ENCODE results near the gene SMC3. TPM values are rescaled to one million over a fixed set of nuclear protein-coding genes. Genes with fewer than 3 reads are reported as not detected.
A peak's percentile ranks its signal among the peaks of the same experiment; 100 is the strongest.

SMC3 gene
- polyA plus RNA-seq, 1 of the 3 experiments (the other 2 are of a cell fraction): 10.1 TPM

DNA sequence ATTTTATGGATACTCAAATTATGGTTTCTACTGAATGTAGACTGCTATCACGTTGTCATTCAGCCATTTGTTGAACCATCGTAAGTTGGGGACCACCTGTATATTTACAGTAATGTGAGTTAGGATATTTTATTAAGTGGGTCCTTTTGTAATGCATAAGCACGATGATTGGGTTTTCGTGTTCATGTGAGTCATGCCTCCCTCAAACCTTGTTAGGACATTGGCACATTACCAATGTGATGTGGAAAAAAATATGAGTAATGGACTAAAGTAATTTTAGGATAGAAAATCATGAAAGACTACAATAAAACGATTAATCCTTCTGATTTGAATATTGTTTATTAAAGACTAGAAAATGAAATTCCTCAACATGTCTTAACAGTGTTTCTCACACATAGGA is 8.7 kb downstream of the SMC3 start:
- H3K9ac ChIP-seq: no peak overlapping the region
- no peak overlapping the region for H3K4me2 ChIP-seq
- H3F3A ChIP-seq (replicated peaks; ENCODE audit: insufficient read depth): peaks cover 7% of the 10 kb centered on the region
- H3K27me3 ChIP-seq (ENCODE audit: insufficient read depth): no peaks in the 10 kb centered on the region
- DNase-seq: no peak
- H3K4me1 ChIP-seq (ENCODE audit: control insufficient read depth in 1 of 2, insufficient read depth in 2 of 2, low read depth in 1 of 2, low read length in 1 of 2): peaks cover 3 to 9% of the 10 kb centered on the region in 2 experiments; a peak in 3 of 4 replicates
- H3K79me2 ChIP-seq (ENCODE audit: insufficient read depth): peaks cover 72% of the 10 kb centered on the region
- TF ChIP-seq RAD21 (IDR thresholded peaks at IDR 0.05; ENCODE audit: low read length): no peak
- no peak for TF ChIP-seq GABPA (IDR thresholded peaks at IDR 0.05; ENCODE audit: low read depth)
- TF ChIP-seq CTCF (IDR thresholded peaks at IDR 0.05): no peak
- peak; percentile 50; the same call in 1 of the 2 replicates for TF ChIP-seq NFIC (IDR thresholded peaks at IDR 0.05; ENCODE audit: borderline replicate concordance)
- TF ChIP-seq, protein P1, sequence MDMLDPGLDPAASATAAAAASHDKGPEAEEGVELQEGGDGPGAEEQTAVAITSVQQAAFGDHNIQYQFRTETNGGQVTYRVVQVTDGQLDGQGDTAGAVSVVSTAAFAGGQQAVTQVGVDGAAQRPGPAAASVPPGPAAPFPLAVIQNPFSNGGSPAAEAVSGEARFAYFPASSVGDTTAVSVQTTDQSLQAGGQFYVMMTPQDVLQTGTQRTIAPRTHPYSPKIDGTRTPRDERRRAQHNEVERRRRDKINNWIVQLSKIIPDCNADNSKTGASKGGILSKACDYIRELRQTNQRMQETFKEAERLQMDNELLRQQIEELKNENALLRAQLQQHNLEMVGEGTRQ (IDR thresholded peaks at IDR 0.05; ENCODE audit: borderline replicate concordance, low read depth, low read length): no peak
- peak; percentile 48; the same call in 1 of the 2 replicates for TF ChIP-seq FOSL2 (IDR thresholded peaks at IDR 0.05; ENCODE audit: borderline replicate concordance, low read depth)
- no peak for TF ChIP-seq MXI1 (IDR thresholded peaks at IDR 0.05; ENCODE audit: low read depth, low read length)
- TF ChIP-seq RFX5 (IDR thresholded peaks at IDR 0.05; ENCODE audit: low read length): no peak
- 46% methylated on average over 5 of the region's 5 CpGs for WGBS (ENCODE audit: low lambda C conversion rate)
- no peak overlapping the region for H3K4me3 ChIP-seq (ENCODE audit: low read depth in 2 of 2, low read length in 1 of 2)
- peak overlapping the region in 1 of 2 experiments; percentile 34; a peak in 2 of 4 replicates for H3K27ac ChIP-seq (ENCODE audit: low read depth in 2 of 2, low read length in 1 of 2)
- H3K36me3 ChIP-seq (replicated peaks in 1 of 2; ENCODE audit: control insufficient read depth in 1 of 2, insufficient read depth in 2 of 2, low read length in 1 of 2): peaks cover 60 to 78% of the 10 kb centered on the region in 2 experiments
- peaks cover 6% of the 10 kb centered on the region; the same call in 1 of the 2 replicates for H4K20me1 ChIP-seq (ENCODE audit: insufficient read depth)
- POLR2A ChIA-PET: no interaction called here
- H3K9me2 ChIP-seq: no peaks in the 10 kb centered on the region
- no peaks in the 10 kb centered on the region for H3K9me3 ChIP-seq
- H2AFZ ChIP-seq (ENCODE audit: low read depth): no peak overlapping the region
- CTCF ChIA-PET: no interaction called here

- Histone ChIP-seq H3K9me2 (no peaks in the 10 kb centered on the region), H3K27ac (ENCODE audit: low read depth in 2 of 2, low read length in 1 of 2) (peak overlapping the region in 1 of 2 experiments; percentile 34; a peak in 1 of 4 replicates), H4K20me1 (ENCODE audit: insufficient read depth) (0 out of 2 replicates have a peak, but pooled peaks cover 6% of the 10 kb centered on the region), H3K9ac (no peak overlapping the region), H3F3A (replicated peaks; ENCODE audit: insufficient read depth) (peaks cover 7% of the 10 kb centered on the region), H3K79me2 (ENCODE audit: insufficient read depth) (peaks cover 65% of the 10 kb centered on the region), H2AFZ (ENCODE audit: low read depth) (no peak overlapping the region), H3K4me1 (ENCODE audit: control insufficient read depth in 1 of 2, insufficient read depth in 2 of 2, low read depth in 1 of 2, low read length in 1 of 2) (peaks cover 3 to 9% of the 10 kb centered on the region in 2 experiments; a peak in 3 of 4 replicates), H3K4me3 (ENCODE audit: low read depth in 2 of 2, low read length in 1 of 2) (no peak overlapping the region), H3K4me2 (no peak overlapping the region), H3K36me3 (replicated peaks in 1 of 2; ENCODE audit: control insufficient read depth in 1 of 2, insufficient read depth in 2 of 2, low read length in 1 of 2) (peaks cover 68 to 82% of the 10 kb centered on the region in 2 experiments), H3K9me3 (no peaks in the 10 kb centered on the region), H3K27me3 (ENCODE audit: insufficient read depth) (no peaks in the 10 kb centered on the region)
- no peak for DNase-seq
- 80% methylated on average over 3 of the region's 3 CpGs for WGBS (ENCODE audit: low lambda C conversion rate)
- TF ChIP-seq RAD21 (IDR thresholded peaks at IDR 0.05; ENCODE audit: low read length) (no peak), RCOR1 (IDR thresholded peaks at IDR 0.05; ENCODE audit: low read length) (no peak), RXRA (IDR thresholded peaks at IDR 0.05; ENCODE audit: borderline replicate concordance, low read depth) (no peak), SIN3A (IDR thresholded peaks at IDR 0.05; ENCODE audit: borderline replicate concordance, low read depth, low read length) (no peak), REST (IDR thresholded peaks at IDR 0.05; ENCODE audit: low read depth, low read length) (no peak), YY1 (IDR thresholded peaks at IDR 0.05; ENCODE audit: low read depth) (no peak), ZBTB33 (IDR thresholded peaks at IDR 0.05; ENCODE audit: borderline replicate concordance, low read depth) (no peak), GABPA (IDR thresholded peaks at IDR 0.05; ENCODE audit: low read depth) (no peak), ELF1 (IDR thresholded peaks at IDR 0.05) (no peak), EZH2phosphoT487 (IDR thresholded peaks at IDR 0.05; ENCODE audit: borderline replicate concordance, low read depth) (no peak), MXI1 (IDR thresholded peaks at IDR 0.05; ENCODE audit: low read depth, low read length) (no peak), EP300 (IDR thresholded peaks at IDR 0.05; ENCODE audit: borderline replicate concordance in 1 of 2, low read depth in 1 of 2, low read length in 1 of 2) (no peak)
- ChIA-PET CTCF (interaction anchor here (1.4 kb wide), 1 partner anchor 23 kb away, joined by 4 read pairs; no protein-coding TSS in a partner anchor), POLR2A (no interaction called here)
Observed at GRCh38 chr10:110577056-110577455, 9.6 kb downstream of the SMC3 start.

Measured in SK-N-SH (cell line).